ENCODE measurements around the gene SLIT3. TPM values are rescaled to one million over a fixed set of nuclear protein-coding genes. Genes with fewer than 3 reads are reported as not detected.

The SLIT3 gene
- total RNA-seq, 1 experiment from 2014 or later: 0.92 TPM

DNA sequence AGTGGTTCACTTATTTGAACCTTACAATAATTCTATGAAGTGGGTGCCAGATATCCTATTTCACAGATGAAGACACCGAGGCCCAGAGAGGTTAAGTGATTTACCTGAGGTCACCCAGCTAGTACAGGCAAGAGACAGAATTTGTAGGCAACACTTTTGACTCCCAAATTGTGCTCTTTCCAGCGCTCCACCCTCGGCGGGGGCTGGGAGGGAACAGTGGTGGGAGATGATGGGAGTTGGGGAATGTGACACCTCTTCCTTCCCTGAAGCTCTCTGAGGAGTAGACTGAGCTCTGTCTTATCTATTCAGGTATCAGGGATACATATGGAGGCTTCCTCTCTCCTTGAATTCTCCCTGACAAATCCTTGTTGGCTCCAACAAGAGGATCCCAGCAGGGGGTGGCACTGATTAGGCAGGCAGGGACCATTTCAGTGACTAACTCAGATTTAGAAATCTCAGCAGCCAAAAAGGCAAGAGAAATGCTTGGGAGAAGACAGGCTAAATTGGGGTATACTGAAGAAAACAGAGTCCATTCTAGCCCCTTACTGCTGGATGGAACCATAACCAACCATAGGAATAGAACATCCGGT is 626.0 kb downstream of the SLIT3 start:
- Histone ChIP-seq H3K4me2 (ENCODE audit: insufficient read depth, insufficient read length, low read length) (no peak overlapping the region), H3T11ph (ENCODE audit: low read length) (no peak overlapping the region), H3K27ac (ENCODE audit: insufficient read length, low read depth, low read length) (no peak overlapping the region), H4K5ac (ENCODE audit: insufficient read length, low read depth, low read length) (no peak overlapping the region), H4K91ac (ENCODE audit: insufficient read length, low read depth, low read length) (no peak overlapping the region), H2BK120ac (ENCODE audit: low read depth, low read length, poor library complexity, severe bottlenecking) (no peak overlapping the region), H3K14ac (ENCODE audit: insufficient read depth, low read length) (no peak overlapping the region), H2AFZ (ENCODE audit: low read length) (no peak overlapping the region), H3K79me2 (ENCODE audit: insufficient read depth, low read length) (no peaks in the 10 kb centered on the region), H2BK12ac (ENCODE audit: insufficient read length, low read depth, low read length) (no peak overlapping the region), H2BK15ac (ENCODE audit: low read depth, low read length) (no peak overlapping the region), H4K8ac (replicated peaks; ENCODE audit: insufficient read length, low read depth, low read length) (no peak overlapping the region), H3K4me1 (ENCODE audit: insufficient read depth, low read length) (no peaks in the 10 kb centered on the region; the same call in 1 of the 2 replicates), H3K79me1 (ENCODE audit: insufficient read depth, low read depth, low read length, poor library complexity, severe bottlenecking) (no peaks in the 10 kb centered on the region), H3K9ac (ENCODE audit: extremely low read depth, insufficient read length, low read length) (no peak overlapping the region), H4K20me1 (ENCODE audit: control insufficient read depth, insufficient read depth, insufficient read length) (no peaks in the 10 kb centered on the region), H3K9me3 (ENCODE audit: control insufficient read depth, low read depth, low read length) (no peaks in the 10 kb centered on the region), H3K27me3 (ENCODE audit: insufficient read depth, low read length) (no peaks in the 10 kb centered on the region), H3K23ac (ENCODE audit: insufficient read length, low read depth, low read length) (no peak overlapping the region), H2AK5ac (ENCODE audit: insufficient read length, low read length) (no peak overlapping the region), H3K18ac (ENCODE audit: insufficient read length, low read depth, low read length) (no peak overlapping the region), H2BK20ac (ENCODE audit: low read depth, low read length, poor library complexity, severe bottlenecking) (no peak overlapping the region), H3K4ac (ENCODE audit: low read depth, low read length) (no peak overlapping the region), H3K56ac (ENCODE audit: insufficient read length, low read depth, low read length) (no peak overlapping the region), H3K23me2 (ENCODE audit: insufficient read length, low read depth, low read length, poor library complexity, severe bottlenecking) (peaks cover 4% of the 10 kb centered on the region), H2BK5ac (ENCODE audit: insufficient read length, low read length) (no peak overlapping the region)
- no CpG with 5 or more reads among the region's 5 CpGs for WGBS (ENCODE audit: extremely low coverage, insufficient read length, low lambda C conversion rate)
- Mint-ChIP-seq H3K27me3 (ENCODE audit: low read depth) (peaks cover 2% of the 10 kb centered on the region), H3K9me3 (no peaks in the 10 kb centered on the region), H3K4me1 (peaks cover 7 to 8% of the 10 kb centered on the region in 2 experiments; a peak in 2 of 4 replicates), H3K36me3 (ENCODE audit: insufficient read depth in 1 of 3, low read depth in 3 of 3) (no peaks in the 10 kb centered on the region), H3K4me3 (no peak overlapping the region), H3K27ac (no peak overlapping the region)
- TF ChIP-seq, protein P1, sequence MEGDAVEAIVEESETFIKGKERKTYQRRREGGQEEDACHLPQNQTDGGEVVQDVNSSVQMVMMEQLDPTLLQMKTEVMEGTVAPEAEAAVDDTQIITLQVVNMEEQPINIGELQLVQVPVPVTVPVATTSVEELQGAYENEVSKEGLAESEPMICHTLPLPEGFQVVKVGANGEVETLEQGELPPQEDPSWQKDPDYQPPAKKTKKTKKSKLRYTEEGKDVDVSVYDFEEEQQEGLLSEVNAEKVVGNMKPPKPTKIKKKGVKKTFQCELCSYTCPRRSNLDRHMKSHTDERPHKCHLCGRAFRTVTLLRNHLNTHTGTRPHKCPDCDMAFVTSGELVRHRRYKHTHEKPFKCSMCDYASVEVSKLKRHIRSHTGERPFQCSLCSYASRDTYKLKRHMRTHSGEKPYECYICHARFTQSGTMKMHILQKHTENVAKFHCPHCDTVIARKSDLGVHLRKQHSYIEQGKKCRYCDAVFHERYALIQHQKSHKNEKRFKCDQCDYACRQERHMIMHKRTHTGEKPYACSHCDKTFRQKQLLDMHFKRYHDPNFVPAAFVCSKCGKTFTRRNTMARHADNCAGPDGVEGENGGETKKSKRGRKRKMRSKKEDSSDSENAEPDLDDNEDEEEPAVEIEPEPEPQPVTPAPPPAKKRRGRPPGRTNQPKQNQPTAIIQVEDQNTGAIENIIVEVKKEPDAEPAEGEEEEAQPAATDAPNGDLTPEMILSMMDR (conservative IDR thresholded peaks at IDR 0.05): no peak
- DNase-seq: no peak
